ACC112 (cell line): ENCODE measurements around the gene ADAM22.
A peak's percentile ranks its signal among the peaks of the same experiment; 100 is the strongest.
"Not testable (repeated sequence)": the region's sequence is repeated elsewhere in the genome, so short reads cannot be mapped to it uniquely, and the experiment has no call there.

Experiments used
- H2AFZ ChIP-seq: fragments of 200-600 bp; sonication (generic); one replicate; pipeline ENCODE4 v1.6.0; 2017; ENCODE audit warnings: antibody characterized with exemption, low read length; ENCODE audit not compliant: unreplicated experiment
- H3K27ac ChIP-seq: fragments of 200-600 bp; sonication (generic); 2 replicates; pipeline ENCODE4 v1.5.1; 2014; ENCODE audit warnings: low read depth, mild to moderate bottlenecking, antibody characterized with exemption, low read length, moderate library complexity
- H3K27me3 ChIP-seq: fragments of 200-600 bp; sonication (generic); 2 replicates; pipeline ENCODE4 v1.6.1; 2014; ENCODE audit warnings: mild to moderate bottlenecking, antibody characterized with exemption, low read length, moderate library complexity, mixed read lengths; ENCODE audit not compliant: insufficient read depth
- H3K36me3 ChIP-seq: fragments of 200-600 bp; sonication (generic); 2 replicates; pipeline ENCODE4 v1.6.1; 2016; ENCODE audit warnings: mild to moderate bottlenecking, antibody characterized with exemption, low read length, moderate library complexity, mixed read lengths; ENCODE audit not compliant: insufficient read depth
- H3K4me1 ChIP-seq: fragments of 200-600 bp; sonication (generic); one replicate; pipeline ENCODE4 v1.6.1; 2016; ENCODE audit warnings: low read length, mixed read lengths; ENCODE audit not compliant: insufficient read depth, unreplicated experiment, control insufficient read depth
- H3K4me3 ChIP-seq: fragments of 200-600 bp; sonication (generic); 2 replicates; pipeline ENCODE4 v1.5.1; 2014; ENCODE audit warnings: mild to moderate bottlenecking, low read depth, low read length
- H3K79me2 ChIP-seq: fragments of 200-600 bp; sonication (generic); one replicate; pipeline ENCODE4 v1.6.0; 2016; ENCODE audit warnings: low read length; ENCODE audit not compliant: control insufficient read depth, unreplicated experiment, insufficient read depth

The ADAM22 gene

GRCh38 chr7:87922759-87923395 is 11.2 kb upstream of the ADAM22 start:
- H2AFZ ChIP-seq, H3K4me3 ChIP-seq, H3K36me3 ChIP-seq, H3K79me2 ChIP-seq, H3K27me3 ChIP-seq, H3K4me1 ChIP-seq, H3K27ac ChIP-seq: not testable (repeated sequence)

- Histone ChIP-seq H3K36me3 (no peaks in the 10 kb centered on the region), H2AFZ (no peak overlapping the region), H3K4me3 (no peak overlapping the region), H3K4me1 (no peaks in the 10 kb centered on the region), H3K27ac (no peak overlapping the region), H3K27me3 (peaks cover 3% of the 10 kb centered on the region; the same call in 1 of the 2 replicates), H3K79me2 (no peaks in the 10 kb centered on the region)
These were observed 7.2 kb upstream of the ADAM22 start for GRCh38 chr7:87926581-87927461.

- Histone ChIP-seq H3K27ac (no peak overlapping the region), H3K36me3 (no peaks in the 10 kb centered on the region), H2AFZ (peak overlapping the region; percentile 36)
These were observed 472 bp upstream of the ADAM22 start for GRCh38 chr7:87933605-87933952.

GRCh38 chr7:87934699-87935383 is 790 bp downstream of the ADAM22 start:
- no peak overlapping the region for H3K27ac ChIP-seq

More at GRCh38 chr7:87933605-87933952, 472 bp upstream of the ADAM22 start:
- Histone ChIP-seq H3K27me3 (peaks cover 9% of the 10 kb centered on the region; the same call in 1 of the 2 replicates), H3K4me1 (peaks cover 3% of the 10 kb centered on the region), H3K4me3 (peak overlapping the region; percentile 80), H3K79me2 (no peaks in the 10 kb centered on the region)

GRCh38 chr7:87935384-87935706 is 1.3 kb downstream of the ADAM22 start:
- H3K4me1 ChIP-seq: peaks cover 3% of the 10 kb centered on the region
- H3K27ac ChIP-seq: no peak overlapping the region
- peak overlapping the region; percentile 80 for H3K4me3 ChIP-seq
- H3K79me2 ChIP-seq: no peaks in the 10 kb centered on the region
- H2AFZ ChIP-seq: peak overlapping the region; percentile 90
- no peaks in the 10 kb centered on the region for H3K36me3 ChIP-seq
- H3K27me3 ChIP-seq: peaks cover 9% of the 10 kb centered on the region; the same call in 1 of the 2 replicates

More at GRCh38 chr7:87934699-87935383, 790 bp downstream of the ADAM22 start:
- peaks cover 9% of the 10 kb centered on the region; the same call in 1 of the 2 replicates for H3K27me3 ChIP-seq
- no peaks in the 10 kb centered on the region for H3K79me2 ChIP-seq
- peak overlapping the region; percentile 90 for H2AFZ ChIP-seq
- H3K4me3 ChIP-seq: peak overlapping the region; percentile 80
- peaks cover 3% of the 10 kb centered on the region for H3K4me1 ChIP-seq
- no peaks in the 10 kb centered on the region for H3K36me3 ChIP-seq

GRCh38 chr7:87941138-87941537 is 7.1 kb downstream of the ADAM22 start:
- Histone ChIP-seq H3K27ac (no peak overlapping the region), H3K27me3 (no peaks in the 10 kb centered on the region; the same call in 1 of the 2 replicates), H3K36me3 (no peaks in the 10 kb centered on the region), H2AFZ (no peak overlapping the region), H3K4me3 (no peak overlapping the region), H3K4me1 (no peaks in the 10 kb centered on the region), H3K79me2 (no peaks in the 10 kb centered on the region)

- Histone ChIP-seq H3K27me3 (peaks cover 3% of the 10 kb centered on the region; the same call in 1 of the 2 replicates), H2AFZ (no peak overlapping the region), H3K27ac (no peak overlapping the region), H3K4me3 (no peak overlapping the region), H3K4me1 (no peaks in the 10 kb centered on the region), H3K79me2 (no peaks in the 10 kb centered on the region), H3K36me3 (no peaks in the 10 kb centered on the region)
These were observed 10.5 kb downstream of the ADAM22 start for GRCh38 chr7:87944547-87944946.

- not testable (repeated sequence) for H3K36me3 ChIP-seq, H3K4me1 ChIP-seq, H3K27me3 ChIP-seq, H3K4me3 ChIP-seq, H3K79me2 ChIP-seq, H3K27ac ChIP-seq, H2AFZ ChIP-seq
These were observed 11.9 kb downstream of the ADAM22 start for GRCh38 chr7:87945926-87946325.

- Histone ChIP-seq H2AFZ (no peak overlapping the region), H3K4me3 (no peak overlapping the region), H3K36me3 (no peaks in the 10 kb centered on the region), H3K27me3 (peaks cover 3% of the 10 kb centered on the region; the same call in 1 of the 2 replicates), H3K79me2 (no peaks in the 10 kb centered on the region), H3K4me1 (no peaks in the 10 kb centered on the region), H3K27ac (no peak overlapping the region)
These were observed 14.3 kb downstream of the ADAM22 start for GRCh38 chr7:87948371-87948770.

GRCh38 chr7:87959336-87959735 is 25.3 kb downstream of the ADAM22 start:
- no peaks in the 10 kb centered on the region for H3K4me1 ChIP-seq

More at GRCh38 chr7:87959336-87959735, 25.3 kb downstream of the ADAM22 start:
- Histone ChIP-seq H3K36me3 (no peaks in the 10 kb centered on the region), H2AFZ (no peak overlapping the region), H3K4me3 (no peak overlapping the region), H3K79me2 (no peaks in the 10 kb centered on the region), H3K27me3 (no peaks in the 10 kb centered on the region), H3K27ac (no peak overlapping the region)
